ENCODE results near the gene ZDHHC11.

- TF ChIP-seq ELK1 (IDR thresholded peaks at IDR 0.05; ENCODE audit: borderline replicate concordance, low read depth, low read length) (no peak), POLR2A (IDR thresholded peaks at IDR 0.05; ENCODE audit: low read depth, low read length) (no peak), CTCF (conservative IDR thresholded peaks at IDR 0.05; ENCODE audit: low read depth, low read length) (no peak), RAD21 (IDR thresholded peaks at IDR 0.05; ENCODE audit: low read length) (no peak), MAZ (IDR thresholded peaks at IDR 0.05; ENCODE audit: borderline replicate concordance, low read depth, low read length) (no peak), SMC3 (IDR thresholded peaks at IDR 0.05; ENCODE audit: low read depth, low read length) (no peak), MXI1 (IDR thresholded peaks at IDR 0.05; ENCODE audit: borderline replicate concordance, low read depth, low read length) (no peak)
Observed at GRCh38 chr5:759781-760362, 90.9 kb downstream of the ZDHHC11 start.
